Spinal cord (tissue), 10 donors: ENCODE data around the gene CBFA2T3. TPM values are rescaled to one million over a fixed set of nuclear protein-coding genes. Genes with fewer than 3 reads are reported as not detected.
"Not testable (repeated sequence)": the region's sequence is repeated elsewhere in the genome, so short reads cannot be mapped to it uniquely, and the experiment has no call there.

Experiments used
- DNase-seq, 6 donors: peaks; one replicate each; pipeline versions ENCODE4 v3.0.0 to v3.0.0-alpha.2; 2013 to 2015; ENCODE audit warnings: low spot score in 6 of 6, low read depth in 4 of 6
- H3K27ac ChIP-seq: one replicate; pipeline ENCODE4 v1.5.1; 2013; ENCODE audit warnings: low read depth, low read length, control low read depth
- H3K27me3 ChIP-seq: one replicate; pipeline ENCODE4 v1.6.1; 2013; ENCODE audit warnings: low read length; ENCODE audit not compliant: control insufficient read depth, insufficient read depth
- H3K36me3 ChIP-seq: one replicate; pipeline ENCODE4 v1.6.1; 2013; ENCODE audit warnings: low read length; ENCODE audit not compliant: control insufficient read depth, insufficient read depth
- H3K4me1 ChIP-seq: one replicate; pipeline ENCODE4 v1.6.1; 2013; ENCODE audit warnings: low read length; ENCODE audit not compliant: control insufficient read depth, insufficient read depth
- H3K4me3 ChIP-seq: one replicate; pipeline ENCODE4 v1.5.1; 2013; ENCODE audit warnings: low read depth, low read length, control low read depth
- H3K9me3 ChIP-seq: one replicate; pipeline ENCODE4 v1.6.1; 2013; ENCODE audit warnings: low read length; ENCODE audit not compliant: control insufficient read depth, insufficient read depth
- WGBS: methylation state at CpG from one replicate; pipeline ENCODE4 v1.1.5; 2013; ENCODE audit warnings: missing lambda C conversion rate; ENCODE audit not compliant: insufficient coverage; 5-methylcytosine and 5-hydroxymethylcytosine counted together
- polyA plus RNA-seq, 2 donors: library from polyadenylated mRNA; unstranded; fragments of 120-200 nt; gene quantifications; one replicate each; pipeline ENCODE4 v1.2.1, GENCODE V29; 2013; ENCODE audit not compliant: insufficient read length in 2 of 2
- total RNA-seq, 2 donors: library from RNA; depleted of rRNA in 1 of 2; stranded (reverse); fragments of 120-200 nt in 1 of 2; fragments of >200 nt in 1 of 2; gene quantifications; one replicate each; pipeline versions ENCODE4 v1.2.3 to v1.2.4, GENCODE V29; 2013 to 2014
- donor health status: healthy.

Gene CBFA2T3
- total and polyA plus RNA-seq, 4 donors, result 1.2 to 19.5 (median 11.0) TPM

DNA sequence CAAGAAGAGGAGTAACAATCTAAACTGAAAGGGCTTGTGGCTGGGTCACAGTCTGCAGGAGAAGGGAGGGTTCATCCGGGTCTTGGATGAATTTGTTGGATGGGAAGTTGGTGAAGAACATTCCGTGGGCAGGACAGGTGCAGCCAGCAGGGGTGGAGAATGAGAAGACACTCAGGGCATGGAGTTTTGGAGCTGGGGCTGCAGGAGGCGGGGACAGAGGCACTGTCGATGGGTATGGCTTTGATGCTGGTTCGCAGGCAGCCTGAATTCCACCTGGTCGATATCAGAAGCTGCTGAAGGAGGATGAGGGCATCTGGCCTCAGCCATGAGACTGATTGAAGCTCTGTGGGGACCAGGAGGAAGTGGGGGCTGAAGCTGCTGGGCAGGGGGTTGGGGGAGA, 36.1 kb upstream of the CBFA2T3 start:
- WGBS, result 69% methylated on average over 6 of the region's 6 CpGs

DNA sequence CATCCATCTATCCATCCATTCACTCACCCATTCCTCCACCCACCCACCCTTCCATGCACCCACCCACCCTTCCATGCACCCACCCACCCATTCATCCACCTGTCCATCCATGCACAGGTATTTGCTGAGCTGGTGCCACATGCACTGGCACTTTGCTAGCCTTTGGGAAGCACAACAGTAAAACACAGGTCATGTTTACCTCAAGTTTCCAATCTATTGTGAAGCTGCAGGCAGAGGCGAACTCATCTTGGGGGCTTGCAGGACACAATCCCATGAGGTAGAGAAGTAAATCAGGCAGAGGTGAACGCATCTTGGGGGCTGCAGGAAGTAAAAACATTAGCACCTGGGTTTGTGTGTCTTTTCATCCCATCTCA, 35.6 kb upstream of the CBFA2T3 start:
- DNase-seq, result no peak
- Histone ChIP-seq H3K4me3 (no peak overlapping the region), H3K4me1 (peaks cover 14% of the 10 kb centered on the region), H3K9me3 (no peaks in the 10 kb centered on the region), H3K36me3 (no peaks in the 10 kb centered on the region), H3K27ac (no peak overlapping the region), H3K27me3 (no peaks in the 10 kb centered on the region)
- no CpG with 5 or more reads among the region's 2 CpGs for WGBS

More for the DNA sequence above, 36.1 kb upstream of the CBFA2T3 start:
- Histone ChIP-seq H3K9me3 (no peaks in the 10 kb centered on the region), H3K27me3 (no peaks in the 10 kb centered on the region), H3K4me1 (peaks cover 19% of the 10 kb centered on the region), H3K36me3 (no peaks in the 10 kb centered on the region), H3K4me3 (no peak overlapping the region), H3K27ac (no peak overlapping the region)
- DNase-seq, result no peak

DNA sequence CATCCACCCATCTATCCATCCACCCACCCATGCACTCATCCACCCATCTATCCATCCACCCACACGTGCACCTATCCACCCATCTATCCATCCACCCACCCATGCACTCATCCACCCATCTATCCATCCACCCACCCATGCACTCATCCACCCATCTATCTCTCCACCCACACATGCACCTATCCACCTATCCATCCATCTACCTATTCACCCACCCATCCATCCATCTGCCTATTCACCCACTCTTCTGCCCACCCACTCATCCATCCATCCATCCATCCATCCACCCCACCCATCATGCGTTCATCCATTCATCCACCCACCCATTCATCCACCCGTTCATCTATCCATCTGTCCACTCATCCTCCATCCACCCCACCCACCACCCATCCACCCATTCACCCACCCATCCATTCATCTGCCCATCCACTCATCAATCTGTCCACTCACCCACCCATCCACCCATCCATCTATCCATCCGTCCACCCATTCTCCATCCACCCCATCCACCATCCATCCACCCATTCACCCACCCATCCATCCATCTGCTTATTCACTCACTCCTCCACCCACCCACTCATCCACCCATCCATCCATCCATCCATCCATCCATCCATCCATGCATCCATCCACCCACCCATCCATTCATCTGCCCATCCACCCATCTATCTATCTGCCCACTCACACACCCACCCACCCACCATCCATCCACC, 35.1 kb upstream of the CBFA2T3 start:
- Histone ChIP-seq H3K9me3 (no peaks in the 10 kb centered on the region), H3K27ac (no peak overlapping the region), H3K36me3 (no peaks in the 10 kb centered on the region), H3K4me3 (no peak overlapping the region), H3K27me3 (no peaks in the 10 kb centered on the region), H3K4me1 (peaks cover 12% of the 10 kb centered on the region)
- WGBS, result 81% methylated on average over 4 of the region's 4 CpGs
- DNase-seq, result no peak

DNA sequence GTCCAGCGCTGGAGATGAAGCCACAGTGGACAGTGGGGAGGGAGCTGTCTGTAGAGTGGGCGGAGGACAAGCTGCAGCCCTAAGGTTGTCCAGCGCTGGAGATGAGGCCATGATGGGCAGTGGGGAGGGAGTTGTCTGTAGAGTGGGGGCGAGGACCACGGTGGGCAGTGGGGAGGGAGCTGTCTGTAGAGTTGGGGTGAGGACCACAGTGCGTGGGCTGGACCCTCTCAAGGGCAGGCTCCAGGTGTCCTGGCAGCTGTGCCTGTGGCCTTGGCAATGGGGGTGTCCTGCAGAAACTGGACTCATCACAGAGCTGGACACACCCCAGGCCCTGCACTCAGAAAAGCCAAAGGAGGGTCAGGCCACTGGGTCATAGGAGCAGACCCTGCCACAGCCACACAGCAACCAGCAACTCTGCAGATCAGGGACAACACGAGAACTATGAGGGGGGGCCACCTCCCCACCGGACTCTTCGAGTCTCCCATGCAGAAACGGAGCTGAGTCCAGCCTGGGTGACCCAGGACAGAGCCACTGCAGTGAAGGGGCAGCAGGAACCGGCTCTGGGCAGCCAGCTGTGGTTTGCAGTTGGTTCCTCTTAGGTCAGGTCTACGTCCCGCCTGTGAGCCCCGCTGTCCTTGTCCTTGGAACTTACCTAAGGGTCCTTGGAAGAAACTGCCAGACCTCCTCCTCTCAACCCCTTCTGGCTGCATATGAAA, 33.4 kb upstream of the CBFA2T3 start:
- no peaks in the 10 kb centered on the region for H3K27me3 ChIP-seq
- WGBS, result 76% methylated on average over 14 of the region's 14 CpGs

DNA sequence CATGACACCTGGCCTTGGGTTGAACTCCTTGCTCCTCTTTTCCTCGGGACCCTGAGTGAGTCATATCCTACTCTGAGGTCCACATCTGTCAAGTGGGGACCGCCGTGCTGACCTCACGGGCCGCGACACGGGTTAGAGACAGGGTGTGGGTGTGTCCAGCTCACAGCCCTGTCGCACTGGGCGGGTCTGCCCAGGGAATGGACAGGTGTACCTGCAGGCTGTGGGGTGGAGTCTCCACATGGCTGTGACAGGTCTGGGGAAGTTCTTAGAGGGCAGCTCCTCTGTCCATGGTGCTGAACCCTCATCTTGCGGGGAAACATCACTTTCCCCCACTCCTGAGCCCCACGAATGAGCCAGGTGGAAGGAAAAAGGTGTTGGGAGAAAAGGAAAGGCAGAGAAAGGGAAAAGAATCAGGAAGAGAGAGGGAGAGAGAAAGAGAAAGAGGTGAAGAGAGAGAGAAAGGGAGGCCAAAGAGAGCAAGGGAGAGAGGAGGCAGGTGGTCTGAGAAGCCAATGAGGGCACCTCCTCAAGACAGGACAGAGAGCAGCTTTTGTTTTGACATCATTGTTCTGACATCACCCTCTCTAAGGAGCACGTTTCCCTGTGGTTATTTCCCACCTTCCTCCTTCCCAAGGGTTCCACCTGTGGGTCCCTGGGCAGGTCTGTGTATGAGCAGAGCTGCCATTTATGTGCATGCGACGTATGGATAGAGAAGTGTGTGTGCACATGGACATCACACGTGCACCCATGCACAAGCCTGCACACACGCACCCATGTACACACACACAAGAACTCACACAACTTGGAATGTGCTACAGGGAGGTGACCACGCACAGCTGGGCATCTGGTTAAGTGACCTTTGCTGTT, 32.6 kb upstream of the CBFA2T3 start:
- no peak for DNase-seq
- Histone ChIP-seq H3K36me3 (no peaks in the 10 kb centered on the region), H3K4me3 (no peak overlapping the region), H3K27me3 (no peaks in the 10 kb centered on the region), H3K27ac (no peak overlapping the region), H3K9me3 (no peaks in the 10 kb centered on the region), H3K4me1 (peaks cover 6% of the 10 kb centered on the region)
- 51% methylated on average over 9 of the region's 17 CpGs for WGBS

More for the DNA sequence above, 33.4 kb upstream of the CBFA2T3 start:
- H3K4me1 ChIP-seq, result peaks cover 12% of the 10 kb centered on the region
- no peak overlapping the region for H3K27ac ChIP-seq
- no peaks in the 10 kb centered on the region for H3K9me3 ChIP-seq
- DNase-seq, result no peak
- no peak overlapping the region for H3K4me3 ChIP-seq
- H3K36me3 ChIP-seq, result no peaks in the 10 kb centered on the region

DNA sequence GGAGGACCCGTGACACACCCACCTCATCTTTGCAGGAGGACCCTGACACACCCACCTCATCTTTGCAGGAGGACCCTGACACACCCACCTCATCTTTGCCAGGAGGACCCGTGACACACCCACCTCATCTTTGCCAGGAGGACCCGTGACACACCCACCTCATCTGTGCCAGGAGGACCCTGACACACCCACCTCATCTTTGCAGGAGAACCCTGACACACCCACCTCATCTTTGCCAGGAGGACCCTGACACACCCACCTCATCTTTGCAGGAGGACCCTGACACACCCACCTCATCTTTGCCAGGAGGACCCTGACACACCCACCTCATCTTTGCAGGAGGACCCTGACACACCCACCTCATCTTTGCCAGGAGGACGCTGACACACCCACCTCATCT, 31.8 kb upstream of the CBFA2T3 start:
- H3K36me3 ChIP-seq, H3K27me3 ChIP-seq, H3K27ac ChIP-seq, DNase-seq, H3K9me3 ChIP-seq, H3K4me3 ChIP-seq: not testable (repeated sequence)
- peaks cover 11% of the 10 kb centered on the region for H3K4me1 ChIP-seq
- 73% methylated on average over 4 of the region's 4 CpGs for WGBS

DNA sequence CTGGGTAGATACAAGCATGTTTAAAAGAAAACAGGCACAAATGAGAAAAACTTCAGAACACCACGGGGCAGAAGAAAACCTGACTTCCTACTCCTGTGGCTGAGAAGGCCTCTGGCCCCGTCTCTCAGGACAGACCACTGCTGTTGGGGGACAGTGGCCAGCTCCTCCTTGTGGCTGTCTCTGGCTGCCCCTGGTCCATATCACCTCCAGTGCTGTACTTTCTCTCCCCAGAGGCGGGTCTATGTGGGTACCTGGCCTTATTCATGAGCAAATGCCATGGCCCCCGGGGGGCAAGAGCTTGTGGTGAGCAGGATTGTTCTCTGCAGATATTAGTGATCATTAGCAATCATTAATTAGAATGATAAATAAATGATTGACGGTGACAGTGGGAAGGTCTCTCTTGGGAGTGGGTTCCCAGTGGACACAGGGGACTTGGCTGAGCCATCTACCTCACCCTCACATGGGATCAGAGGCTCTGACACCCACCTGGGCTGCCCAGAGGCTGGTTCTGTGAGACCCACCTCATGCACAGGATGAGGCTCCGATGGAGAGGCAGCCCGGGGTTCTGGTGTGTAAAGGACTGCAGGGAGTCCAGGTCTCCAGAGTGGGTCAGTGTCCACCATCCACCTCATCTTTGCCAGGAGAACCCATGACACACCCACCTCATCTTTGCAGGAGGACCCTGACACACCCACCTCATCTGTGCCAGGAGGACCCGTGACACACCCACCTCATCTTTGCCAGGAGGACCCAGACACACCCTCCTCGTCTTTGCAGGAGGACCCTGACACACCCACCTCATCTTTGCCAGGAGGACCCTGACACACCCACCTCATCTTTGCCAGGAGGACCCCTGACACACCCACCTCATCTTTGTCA, 30.6 kb upstream of the CBFA2T3 start:
- Histone ChIP-seq H3K4me3 (no peak overlapping the region), H3K4me1 (peaks cover 15% of the 10 kb centered on the region), H3K27me3 (no peaks in the 10 kb centered on the region), H3K36me3 (no peaks in the 10 kb centered on the region), H3K27ac (no peak overlapping the region), H3K9me3 (no peaks in the 10 kb centered on the region)
- WGBS, result 56% methylated on average over 6 of the region's 9 CpGs
- DNase-seq, result no peak

DNA sequence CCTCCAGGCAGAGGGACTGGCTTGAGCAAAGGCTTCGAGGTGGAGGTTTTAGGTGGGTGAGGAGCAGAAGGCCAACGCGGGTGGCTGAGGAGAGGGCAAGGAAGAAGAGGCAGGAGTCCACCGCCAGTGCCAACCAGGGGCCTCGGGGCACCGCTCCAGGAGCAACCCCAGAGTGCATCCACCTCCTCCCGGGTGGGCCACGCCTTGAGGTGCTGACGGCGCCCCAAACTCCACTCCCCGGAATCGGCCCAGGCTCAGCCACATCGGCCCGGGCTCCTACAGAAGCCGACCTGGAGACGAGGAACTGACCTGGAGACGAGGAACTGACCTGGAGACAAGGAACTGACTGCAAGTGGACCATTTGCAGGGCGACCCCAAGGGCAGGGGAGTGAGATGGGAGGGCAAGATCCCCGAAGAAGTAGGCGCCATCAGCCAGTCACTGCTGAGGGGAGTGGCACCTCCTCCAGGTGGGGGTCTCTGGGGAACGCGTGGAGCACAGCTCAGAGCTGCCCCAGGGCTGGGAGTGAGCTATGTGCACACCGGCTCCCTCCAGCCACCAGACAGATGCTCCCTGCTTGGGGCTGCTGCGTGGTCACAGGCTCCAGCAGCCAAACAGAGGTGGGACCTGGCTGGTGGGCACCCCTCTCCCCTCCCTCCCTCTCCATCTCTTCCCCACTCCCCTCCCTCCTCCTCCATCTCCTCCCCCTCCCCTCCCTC, 29.2 kb upstream of the CBFA2T3 start:
- H3K36me3 ChIP-seq, result no peaks in the 10 kb centered on the region
- no peak for DNase-seq
- H3K4me1 ChIP-seq, result peaks cover 15% of the 10 kb centered on the region
- H3K9me3 ChIP-seq, result no peaks in the 10 kb centered on the region
- no peak overlapping the region for H3K27ac ChIP-seq
- 86% methylated on average over 23 of the region's 24 CpGs for WGBS
- no peak overlapping the region for H3K4me3 ChIP-seq
- peaks cover 2% of the 10 kb centered on the region for H3K27me3 ChIP-seq
